Measurements from ENCODE around the gene CCDC51.

The CCDC51 gene

GRCh38 chr3:48418140-48418539, 21.8 kb downstream of the CCDC51 start:
- DNase-seq, result no peak

DNA sequence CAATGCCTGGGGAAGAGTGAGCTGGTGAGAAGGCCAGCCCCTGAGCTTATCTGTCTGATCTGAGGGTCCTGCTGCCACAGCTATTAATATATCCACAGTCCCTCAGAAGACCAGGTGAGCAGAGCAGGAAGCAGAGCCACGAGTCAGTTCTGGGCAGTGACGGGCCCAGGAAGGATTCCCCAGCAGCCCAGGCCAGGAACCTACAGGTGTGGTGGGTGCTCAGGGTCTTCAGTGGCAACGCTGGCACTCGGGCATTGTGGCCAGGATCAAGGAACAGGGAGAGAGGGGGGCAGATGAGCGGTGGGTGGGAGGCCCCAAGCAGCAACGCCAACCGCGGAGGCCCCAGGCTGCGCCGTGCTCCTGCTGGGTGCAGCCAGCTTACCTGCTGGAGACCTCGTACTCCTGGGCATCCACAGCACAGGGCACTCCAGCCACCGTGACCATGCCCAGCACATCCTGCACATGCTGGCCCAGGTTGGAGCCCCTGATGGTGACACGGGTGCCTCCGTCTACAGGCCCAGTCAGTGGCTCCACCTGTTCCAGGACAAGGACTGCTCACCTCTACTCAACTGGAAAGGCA, 22.3 kb downstream of the CCDC51 start:
- no peak for DNase-seq

- no peak for DNase-seq
Observed at GRCh38 chr3:48416546-48416945, 23.4 kb downstream of the CCDC51 start.

- DNase-seq, result no peak
Observed at GRCh38 chr3:48416091-48416505, 23.8 kb downstream of the CCDC51 start.

DNA sequence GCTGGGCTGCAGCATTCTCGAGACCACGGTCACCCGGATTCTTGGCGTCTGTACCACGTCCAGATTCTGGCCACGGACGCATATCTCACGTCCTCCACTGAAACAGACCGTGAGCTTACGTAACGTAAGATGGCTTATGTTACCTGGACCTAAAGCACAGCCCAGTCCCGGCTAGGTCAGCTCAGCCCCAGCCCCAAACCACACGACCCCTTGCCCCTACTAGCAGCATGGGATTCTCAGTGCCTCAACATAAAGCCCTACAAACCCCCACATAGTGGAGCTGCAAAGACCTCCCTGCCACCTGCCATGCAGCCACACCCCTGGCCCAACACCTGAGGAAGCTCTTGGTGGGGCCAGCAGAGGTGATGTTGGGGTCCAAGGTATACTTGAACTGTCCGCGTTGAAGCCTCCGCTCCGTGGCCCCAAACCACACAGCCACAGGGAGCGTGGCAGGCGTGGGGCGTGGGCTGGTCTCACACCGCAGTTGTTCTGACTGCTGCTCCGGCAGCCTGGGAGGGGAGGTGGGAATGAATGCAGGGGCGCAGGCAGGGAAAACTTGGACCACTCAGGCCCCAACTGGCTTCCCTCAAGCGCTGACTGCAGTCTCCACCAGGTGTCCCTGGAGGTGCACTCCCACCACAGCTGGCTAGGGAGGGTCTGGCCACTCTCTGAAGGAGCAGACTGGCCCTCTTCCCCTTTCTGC, 24.5 kb downstream of the CCDC51 start:
- no peak for DNase-seq

DNA sequence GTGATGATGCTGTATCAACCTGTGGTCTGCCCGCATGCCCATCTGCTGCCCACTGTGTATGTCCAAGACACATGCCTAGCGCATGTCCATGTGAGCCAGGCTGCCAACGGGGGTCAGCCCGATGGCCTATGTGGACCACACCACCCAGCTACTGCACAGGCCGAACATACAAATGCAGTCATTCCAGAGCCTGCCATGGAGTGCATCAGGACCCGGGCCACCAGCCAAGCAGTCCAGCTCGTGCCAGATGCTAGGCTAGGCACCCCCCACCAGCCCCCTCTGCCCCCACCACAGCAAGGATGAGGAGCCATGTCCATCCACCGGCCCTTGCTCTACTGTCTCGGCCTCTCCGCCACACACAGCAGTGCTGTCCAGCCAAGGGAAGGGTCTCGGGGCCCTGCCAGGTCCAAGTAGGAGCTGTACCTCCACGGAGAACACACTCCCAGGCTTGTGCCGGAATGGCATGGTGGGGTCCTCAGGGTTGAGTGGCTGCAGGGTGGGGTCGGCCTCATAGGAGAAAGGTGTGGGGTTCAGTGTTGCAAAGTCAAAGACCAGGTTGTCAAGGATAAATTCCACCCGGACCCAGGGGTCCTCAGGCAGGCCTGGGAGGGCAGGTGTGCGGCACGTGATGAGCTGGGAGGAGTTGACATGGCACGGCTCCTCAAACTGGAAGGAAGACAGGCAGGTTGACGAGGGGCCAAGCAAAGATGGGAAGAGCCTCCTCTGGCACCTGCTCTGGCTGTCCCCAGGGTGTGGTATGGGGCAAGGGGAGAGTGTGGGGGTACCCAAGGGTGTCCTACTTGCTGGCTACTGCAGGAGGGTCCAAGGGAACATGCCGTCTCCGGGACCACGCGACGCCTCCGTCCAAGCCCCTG, 25.3 kb downstream of the CCDC51 start:
- DNase-seq, result no peak

DNA sequence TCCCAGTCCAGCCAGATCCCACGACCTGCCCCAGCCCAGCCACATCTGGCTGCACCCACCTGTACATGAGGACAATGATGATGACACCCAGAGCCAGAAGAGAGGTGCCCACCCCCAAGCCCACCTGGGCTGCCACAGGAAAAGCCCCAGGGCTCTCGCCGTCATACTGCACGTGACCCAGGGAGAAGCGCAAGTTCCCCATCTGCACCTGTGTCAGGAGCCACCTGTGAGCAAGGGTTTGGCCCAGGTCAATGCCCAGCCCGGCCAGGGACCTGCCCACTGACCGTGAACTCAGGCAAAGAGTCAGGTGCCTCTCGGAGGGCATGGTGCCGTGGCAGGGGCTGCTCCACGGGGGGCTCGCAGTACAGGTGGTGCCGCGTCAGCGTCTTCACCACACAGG, 26.3 kb downstream of the CCDC51 start:
- DNase-seq, result no peak

DNA sequence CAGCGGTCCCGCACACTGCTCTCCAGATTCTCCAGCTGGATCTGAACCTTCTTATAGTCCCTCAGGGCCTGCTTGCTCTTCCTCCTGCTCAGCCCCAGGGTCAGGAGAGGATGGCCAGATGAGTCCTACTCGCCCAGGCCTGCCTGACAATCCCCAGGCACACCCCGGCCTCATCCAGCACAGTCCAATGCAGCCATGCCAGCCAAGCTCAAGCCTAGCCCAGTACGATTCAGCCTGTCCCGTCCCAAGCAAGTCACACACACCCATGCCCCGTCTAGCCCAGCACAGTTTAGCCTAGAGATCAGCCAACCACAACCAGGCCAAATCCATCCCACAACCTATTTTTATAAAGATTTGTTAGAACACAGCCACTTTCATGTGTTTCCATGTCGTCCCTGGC, 26.8 kb downstream of the CCDC51 start:
- no peak for DNase-seq

DNA sequence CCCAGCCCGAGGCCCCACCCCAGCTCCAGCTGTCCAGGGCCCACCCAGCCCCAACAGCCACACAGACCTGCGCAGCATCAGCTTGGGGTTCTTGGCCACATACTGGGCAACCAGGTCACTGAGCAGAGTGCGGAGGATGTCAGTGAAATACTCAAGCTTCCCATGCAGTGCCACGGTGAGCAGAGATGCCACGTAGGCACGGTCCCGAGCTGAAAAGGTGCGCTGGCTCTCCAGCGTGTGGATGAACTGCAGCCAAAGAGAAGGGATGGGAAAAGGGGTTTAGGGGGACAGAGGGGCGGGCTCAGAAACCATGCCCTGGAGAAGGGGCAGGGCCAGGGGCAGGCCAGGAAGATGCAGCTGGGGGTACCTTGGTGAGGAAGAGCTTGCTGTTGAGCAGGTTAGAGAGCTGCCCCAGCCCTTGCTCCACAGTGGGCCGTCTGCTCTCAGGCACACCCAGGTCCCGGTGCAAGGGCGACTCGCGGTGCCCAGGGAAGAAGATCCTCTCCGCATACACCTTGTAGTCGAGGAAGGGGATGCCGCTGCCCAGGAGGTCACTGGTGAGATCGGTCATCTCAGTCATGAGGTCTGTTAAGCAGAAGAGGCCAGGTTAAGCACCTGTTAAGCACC, 27.4 kb downstream of the CCDC51 start:
- no peak for DNase-seq

DNA sequence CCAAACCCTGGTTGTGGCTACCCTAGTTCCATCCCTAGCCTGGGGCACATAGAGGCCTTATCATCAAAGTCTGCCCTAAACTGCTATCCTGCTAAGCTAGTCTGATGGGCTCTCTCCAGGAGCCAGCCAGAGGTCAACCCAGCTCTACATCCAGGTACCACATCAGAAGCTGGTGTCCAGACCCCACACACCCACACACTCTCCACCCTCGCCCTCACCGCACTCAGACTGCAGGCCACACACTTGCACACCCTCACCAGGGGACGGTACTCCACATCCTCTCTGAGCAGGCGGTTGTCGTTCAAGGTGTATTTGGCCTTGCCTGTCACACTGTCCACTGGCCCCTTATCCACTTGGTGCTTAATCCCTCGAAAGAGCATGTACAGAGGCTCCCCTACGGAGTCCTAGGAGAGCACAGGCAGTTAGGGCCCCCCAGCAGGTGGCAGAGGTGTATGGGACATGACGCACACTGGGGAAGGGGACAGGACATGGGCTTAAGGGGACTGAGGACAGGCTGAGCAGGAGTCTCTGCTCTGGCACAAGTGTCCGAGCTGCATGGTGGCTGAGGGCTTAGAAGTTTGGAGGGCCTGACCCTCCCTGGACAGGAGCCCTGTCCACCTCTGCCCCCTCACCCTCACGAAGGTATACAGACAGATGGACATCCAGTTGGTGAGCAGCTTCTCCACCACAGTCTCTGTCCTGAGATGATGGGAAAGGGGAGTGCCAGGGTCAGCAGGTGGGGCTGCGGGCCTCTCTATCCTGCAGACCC, 28.1 kb downstream of the CCDC51 start:
- no peak for DNase-seq

DNA sequence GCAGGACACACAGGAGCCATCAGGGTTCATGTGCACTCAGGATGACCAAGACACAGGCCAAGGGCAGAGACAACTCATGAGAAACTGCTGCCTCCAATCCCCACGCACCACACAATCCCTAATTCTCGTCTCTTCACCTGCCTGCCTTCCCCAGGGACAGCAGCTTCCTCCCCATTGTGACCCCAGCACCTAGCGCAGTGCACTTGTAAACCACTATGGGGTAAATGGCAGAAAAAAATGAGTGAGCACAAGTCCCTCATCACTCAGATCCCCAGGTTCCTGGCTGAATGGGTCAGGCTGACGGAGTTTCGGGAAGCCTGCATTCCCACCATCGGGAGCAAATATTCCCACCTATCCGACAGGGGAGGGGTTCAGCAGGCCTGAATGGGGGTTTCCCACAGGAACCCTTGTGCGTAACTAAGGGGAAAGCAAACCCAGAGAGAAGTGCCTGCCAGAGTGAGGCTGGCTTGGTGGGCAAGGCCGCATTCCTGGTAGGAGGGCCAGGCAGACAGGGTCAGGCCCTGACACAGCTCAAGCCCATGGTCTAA, 28.8 kb downstream of the CCDC51 start:
- DNase-seq, result no peak

DNA sequence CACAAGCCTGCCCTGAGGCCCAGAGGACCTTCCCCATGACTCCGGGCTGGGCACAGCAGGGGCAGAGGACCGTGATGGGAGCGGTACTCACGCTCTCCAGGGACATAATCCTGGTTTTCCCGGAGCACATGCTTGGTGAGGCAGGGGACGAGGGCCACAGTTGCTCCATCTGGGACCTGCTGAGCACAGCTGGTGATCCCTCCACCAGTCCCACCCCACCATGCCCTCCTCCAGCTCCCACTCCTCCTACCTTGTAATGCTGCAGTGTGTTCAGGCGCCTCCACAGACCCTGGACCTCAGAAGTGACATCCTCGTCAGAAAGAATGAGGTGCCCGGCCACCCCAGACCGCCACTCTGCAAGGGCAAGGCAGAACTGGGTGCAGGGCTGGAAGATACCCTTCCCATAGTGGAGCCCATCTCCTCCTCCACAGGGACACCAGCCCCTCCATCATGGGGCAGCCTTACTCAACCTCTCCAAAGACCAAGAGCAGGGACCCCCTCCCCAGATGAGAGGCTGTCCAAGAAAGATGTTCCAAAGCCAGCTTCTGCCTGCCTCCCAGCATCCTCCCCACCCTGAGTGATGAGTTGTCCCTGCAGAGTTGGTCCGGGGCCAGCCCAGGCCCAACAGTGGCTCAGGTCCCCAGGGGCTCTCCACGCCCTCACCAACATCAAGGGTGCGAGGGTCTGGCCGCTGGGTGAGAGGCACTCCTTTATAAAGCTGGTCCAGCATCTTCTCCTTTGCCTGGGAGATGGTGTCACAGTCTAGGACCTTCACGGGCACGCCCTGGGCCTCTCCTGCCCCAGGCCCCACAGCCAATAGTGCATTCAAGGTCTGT, 29.5 kb downstream of the CCDC51 start:
- DNase-seq, result no peak

DNA sequence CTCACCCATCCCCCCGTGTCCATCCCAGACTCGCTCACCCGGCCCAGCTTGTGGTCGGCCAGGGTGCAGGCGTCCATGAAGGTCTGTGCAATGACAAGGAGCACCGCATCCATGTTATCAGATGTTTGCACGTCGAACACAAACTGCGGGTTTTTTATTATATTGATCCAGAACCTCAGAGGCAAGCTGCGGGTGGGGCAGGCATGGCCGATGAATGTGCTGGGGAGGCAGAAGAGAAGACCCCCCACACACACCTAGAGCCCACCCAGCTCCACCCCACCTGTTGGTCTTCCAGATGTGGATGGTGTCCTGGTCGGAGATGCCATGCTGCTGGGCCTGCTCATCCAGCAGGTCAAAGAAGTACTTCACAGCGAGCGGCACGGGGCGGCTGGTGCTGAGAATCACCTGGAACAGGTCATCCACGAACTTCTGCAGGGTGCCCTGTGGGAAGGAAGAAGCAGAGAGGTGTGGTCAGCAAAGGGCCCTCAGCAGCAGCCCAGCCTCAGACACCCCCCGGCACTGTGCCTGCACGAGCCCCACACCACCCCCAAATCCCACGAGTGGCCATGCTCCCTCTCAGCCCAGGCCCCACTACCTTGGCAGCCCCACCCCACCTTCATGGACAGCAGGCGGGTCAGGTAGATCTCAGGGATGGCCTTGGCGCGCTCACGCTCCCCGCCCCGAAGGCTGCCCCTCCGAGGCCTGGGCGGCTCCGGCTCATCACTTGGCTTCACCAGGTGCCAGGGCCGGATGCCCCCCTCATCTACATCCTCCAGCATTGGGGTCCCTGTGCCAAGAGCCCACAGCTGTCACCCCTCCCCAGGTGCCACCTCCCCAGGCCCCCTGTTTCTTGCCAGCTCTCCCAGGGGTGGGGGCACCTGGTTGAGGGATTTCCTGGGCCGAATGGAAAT, 30.4 kb downstream of the CCDC51 start:
- no peak for DNase-seq

DNA sequence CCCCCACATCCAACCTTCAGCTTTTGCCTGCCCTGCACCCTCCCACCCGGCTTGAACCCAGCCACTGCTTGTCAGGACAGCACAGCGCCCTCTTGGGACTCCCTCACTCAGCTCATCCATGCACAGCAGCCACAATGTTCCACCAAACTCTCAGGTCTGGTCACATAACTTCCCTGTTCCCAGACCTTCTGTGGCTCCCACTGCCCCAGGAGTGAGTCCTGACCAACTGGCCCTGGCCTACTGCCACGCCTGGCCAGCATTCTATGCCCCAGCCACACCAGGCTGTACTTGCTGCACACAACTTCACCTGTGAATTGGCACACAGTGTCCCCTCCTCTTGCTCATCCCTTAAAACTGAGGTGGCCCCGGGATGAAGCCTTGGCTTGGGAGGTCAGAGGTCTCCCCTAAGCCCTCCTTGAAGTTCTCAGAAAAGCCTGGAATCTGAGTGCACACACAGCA, 31.1 kb downstream of the CCDC51 start:
- DNase-seq, result no peak

- no peak for DNase-seq
Observed at GRCh38 chr3:48407542-48408099, 32.3 kb downstream of the CCDC51 start.

DNA sequence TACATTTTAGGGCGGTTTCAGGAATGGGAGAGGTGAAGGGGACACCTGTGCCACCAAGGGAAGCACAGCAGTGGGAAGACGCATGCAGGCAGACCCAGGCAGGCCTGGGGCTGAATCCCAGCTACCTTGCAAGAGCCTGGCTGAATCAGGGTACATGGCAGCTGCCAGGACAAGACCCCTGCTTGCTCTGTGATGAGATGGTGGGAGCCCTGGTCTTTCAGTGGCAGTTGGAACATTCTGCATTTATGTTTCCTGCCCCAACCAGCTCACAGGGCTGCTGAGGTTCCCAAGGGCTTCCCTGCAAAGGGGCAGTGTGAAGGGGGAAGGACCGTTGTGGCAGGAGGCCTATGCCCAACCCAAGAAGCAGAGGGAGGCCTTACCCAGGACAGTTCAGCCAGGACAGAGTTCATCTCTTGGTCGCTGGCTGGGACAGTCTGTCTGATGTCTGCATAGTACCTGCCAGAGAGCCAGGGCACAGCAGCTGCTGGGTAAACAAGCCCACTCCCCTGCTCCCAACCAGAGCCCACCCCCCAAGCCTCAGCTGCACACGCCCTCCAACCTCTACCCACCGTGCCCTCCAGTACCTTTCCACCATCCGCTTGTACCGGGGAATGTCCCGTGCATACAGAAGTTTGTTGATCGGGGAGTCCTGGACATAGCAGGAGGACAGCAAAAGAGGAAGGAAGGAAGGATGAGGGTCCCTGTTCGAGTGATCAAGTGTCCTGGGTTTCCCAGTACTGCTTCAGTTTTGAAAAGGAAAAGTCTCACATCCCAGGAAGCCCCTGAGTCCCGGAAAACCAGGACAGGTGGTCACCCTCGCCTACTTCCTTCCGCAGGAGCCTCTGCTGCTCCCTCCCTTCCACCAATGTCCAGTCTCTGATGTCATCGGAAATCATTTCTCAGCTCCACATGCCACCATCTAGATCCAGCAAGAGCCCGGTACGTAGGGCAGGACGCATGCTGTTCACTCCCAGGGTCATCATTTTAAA, 33.2 kb downstream of the CCDC51 start:
- no peak for DNase-seq

GRCh38 chr3:48405971-48406370, 33.9 kb downstream of the CCDC51 start:
- DNase-seq, result no peak

DNA sequence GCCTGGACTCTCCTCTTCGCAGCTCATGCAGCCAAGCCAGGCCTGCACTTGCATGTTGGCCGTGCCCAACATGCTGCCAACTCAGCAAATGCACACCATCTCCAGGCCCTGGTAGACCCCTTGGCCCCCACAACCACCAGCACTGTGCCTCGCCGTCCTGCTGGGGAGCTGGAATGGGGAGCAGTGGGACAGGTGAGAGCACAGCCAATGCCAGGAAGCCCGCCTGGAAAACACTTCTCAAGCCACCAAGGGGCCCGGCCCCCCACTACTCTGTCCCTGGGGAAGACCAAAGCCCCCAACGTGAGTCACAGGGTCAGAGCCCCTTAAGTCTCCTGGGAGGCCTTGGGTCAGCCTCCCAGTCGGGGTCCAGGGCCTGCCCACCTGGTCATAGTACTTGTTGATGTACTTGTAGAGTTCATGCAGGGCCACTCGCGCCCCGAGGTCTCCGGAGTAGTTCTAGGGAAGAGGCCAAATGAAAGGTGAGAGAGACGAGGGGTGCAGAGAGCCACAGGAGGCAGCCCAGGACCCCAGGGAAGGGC, 34.5 kb downstream of the CCDC51 start:
- DNase-seq, result no peak

All from activated effector memory CD4-positive, alpha-beta T cell treated with Interleukin-2 at 50 U/mL for 16 hours (primary cell).